Fibroblast of the aortic adventitia (primary cell): ENCODE results near the gene GRM2. TPM values are rescaled to one million over a fixed set of nuclear protein-coding genes. Genes with fewer than 3 reads are reported as not detected.

ENCODE experiments used
- DNase-seq: peaks from one replicate; pipeline ENCODE4 v3.0.0-alpha.2; 2010; ENCODE audit warnings: low read depth
- H3K4me3 ChIP-seq: 2 replicates; pipeline ENCODE4 v1.5.1; 2011; ENCODE audit warnings: low read depth, mild to moderate bottlenecking, control low read depth, low read length, moderate library complexity
- total RNA-seq: library from RNA; depleted of rRNA; stranded (reverse); fragments of >200 nt; gene quantifications from 2 replicates; pipeline ENCODE4 v1.2.3, GENCODE V29; 2012; ENCODE audit warnings: low replicate concordance
- TF ChIP-seq, protein P1 (sequence below): IDR thresholded peaks from 2 replicates; pipeline ENCODE4 v1.5.1; 2011; ENCODE audit warnings: mild to moderate bottlenecking, low read length, control low read depth, inconsistent platforms; ENCODE audit not compliant: insufficient read depth

The GRM2 gene
- total RNA-seq, 1 donor, result under 0.01 TPM

DNA sequence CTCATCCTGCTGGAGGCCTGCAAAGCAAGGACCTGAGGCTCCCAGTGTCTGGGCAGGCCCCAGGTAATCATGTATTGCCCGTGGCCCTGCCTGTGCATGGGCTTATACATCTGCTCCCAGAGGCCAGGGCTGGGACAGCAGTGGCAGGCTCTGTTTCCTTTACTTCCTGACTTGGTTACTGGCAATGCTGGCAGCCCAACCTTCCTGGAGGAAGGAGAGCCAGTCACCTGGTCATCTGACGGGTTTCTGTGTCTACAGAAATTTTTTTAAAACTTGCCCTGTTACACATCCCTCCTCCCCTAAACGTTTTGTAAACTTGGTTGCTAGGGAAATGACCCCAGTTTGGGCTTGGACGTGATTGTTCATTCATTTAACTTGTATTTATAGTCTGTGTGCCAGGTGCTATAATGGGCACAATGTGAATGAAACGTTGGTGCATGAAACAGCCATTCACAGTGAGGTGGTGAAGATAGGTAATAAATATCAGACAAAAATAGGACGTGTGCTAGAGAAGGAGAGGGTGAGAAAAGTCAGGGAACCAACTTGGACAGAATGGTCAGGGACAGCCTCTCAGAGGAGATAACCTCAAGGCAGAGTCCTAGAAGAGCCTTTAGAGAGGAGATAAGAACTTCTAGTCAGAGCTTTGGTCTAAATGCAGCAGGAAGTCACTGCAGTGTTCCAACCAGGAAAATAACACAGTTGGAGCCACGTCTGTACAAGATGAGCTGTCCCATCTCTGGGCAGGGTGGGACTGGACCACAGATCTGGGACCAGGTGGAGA is 21.7 kb upstream of the GRM2 start:
- no peak overlapping the region for H3K4me3 ChIP-seq
- TF ChIP-seq, protein P1, sequence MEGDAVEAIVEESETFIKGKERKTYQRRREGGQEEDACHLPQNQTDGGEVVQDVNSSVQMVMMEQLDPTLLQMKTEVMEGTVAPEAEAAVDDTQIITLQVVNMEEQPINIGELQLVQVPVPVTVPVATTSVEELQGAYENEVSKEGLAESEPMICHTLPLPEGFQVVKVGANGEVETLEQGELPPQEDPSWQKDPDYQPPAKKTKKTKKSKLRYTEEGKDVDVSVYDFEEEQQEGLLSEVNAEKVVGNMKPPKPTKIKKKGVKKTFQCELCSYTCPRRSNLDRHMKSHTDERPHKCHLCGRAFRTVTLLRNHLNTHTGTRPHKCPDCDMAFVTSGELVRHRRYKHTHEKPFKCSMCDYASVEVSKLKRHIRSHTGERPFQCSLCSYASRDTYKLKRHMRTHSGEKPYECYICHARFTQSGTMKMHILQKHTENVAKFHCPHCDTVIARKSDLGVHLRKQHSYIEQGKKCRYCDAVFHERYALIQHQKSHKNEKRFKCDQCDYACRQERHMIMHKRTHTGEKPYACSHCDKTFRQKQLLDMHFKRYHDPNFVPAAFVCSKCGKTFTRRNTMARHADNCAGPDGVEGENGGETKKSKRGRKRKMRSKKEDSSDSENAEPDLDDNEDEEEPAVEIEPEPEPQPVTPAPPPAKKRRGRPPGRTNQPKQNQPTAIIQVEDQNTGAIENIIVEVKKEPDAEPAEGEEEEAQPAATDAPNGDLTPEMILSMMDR, result no peak
- DNase-seq, result no peak

GRCh38 chr3:51686056-51686455 is 20.8 kb upstream of the GRM2 start:
- DNase-seq, result no peak
- TF ChIP-seq, protein P1, result no peak
- H3K4me3 ChIP-seq, result no peak overlapping the region

DNA sequence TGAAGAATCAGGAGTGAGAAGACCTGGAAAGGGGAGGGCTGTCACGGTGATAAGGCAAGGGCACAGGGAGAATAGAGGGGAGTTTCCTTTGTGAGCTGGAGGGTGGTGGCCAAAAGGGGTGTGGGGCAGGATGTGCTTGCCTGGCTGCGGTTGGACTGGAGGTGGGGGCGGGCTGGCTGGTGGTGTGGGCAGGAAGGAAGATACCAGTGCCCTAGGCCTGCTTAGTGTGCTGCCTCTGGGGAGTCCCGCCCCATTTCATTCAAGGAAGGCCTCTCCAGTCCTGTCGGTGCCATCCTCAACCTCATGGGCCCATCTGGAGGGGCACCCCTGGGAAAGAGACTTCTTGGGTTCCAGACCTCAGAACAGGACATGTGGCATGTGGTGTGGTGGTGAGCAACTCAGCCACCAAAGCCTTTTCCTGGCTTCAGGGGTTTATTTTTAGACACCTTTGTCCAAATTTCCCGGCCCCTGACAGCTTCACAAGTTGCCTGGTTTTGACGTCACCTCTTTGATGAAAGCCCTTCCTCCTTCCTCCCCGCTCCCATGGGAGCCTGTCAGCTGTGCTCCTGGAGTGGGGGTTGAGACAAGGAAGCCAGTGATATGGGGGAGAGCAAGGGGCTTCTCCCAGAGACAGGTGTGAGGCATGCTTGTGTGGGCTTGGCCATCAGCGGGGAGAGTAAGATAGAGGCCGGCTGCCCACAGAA is 20.2 kb upstream of the GRM2 start:
- H3K4me3 ChIP-seq, result no peak overlapping the region
- TF ChIP-seq, protein P1, result no peak
- peak; percentile 24 for DNase-seq

DNA sequence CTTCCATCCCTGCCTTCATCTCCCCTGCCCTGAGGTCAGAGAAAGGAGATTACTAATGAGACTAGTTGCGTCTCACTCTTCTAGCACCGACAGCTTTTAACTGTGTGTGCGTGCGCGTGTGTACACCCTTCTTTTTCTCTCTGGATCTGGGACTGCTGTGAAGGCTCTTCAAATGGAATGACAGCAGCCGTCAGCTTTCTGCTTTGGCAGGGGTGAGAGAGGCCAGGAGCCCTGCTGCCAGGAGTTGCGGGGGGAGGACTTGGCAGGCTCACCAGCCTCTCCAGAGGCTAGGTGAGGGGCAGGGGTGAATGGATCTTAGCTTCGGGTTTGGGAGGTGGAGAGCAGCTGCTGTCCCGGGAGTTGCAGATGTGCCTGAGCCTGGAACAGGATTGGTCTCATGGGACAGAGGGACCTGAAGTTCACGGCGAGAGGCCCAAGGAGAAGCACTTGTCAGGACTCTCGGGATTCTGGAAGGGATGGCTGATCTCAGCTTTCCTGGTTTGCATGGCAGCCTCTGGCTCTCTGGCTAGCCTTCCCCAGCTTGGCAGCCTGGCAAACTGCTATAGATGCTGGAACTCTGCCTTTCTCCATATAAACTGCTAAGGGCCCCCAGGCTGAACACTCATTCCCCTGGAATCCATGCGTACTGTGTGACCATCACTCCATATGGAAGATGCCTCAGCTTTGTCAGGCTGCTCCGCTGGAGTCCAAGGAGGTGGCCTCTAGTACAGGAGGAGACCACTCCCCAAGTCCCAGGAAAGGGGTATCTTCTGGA is 19.2 kb upstream of the GRM2 start:
- H3K4me3 ChIP-seq, result no peak overlapping the region
- TF ChIP-seq, protein P1, result no peak
- no peak for DNase-seq

GRCh38 chr3:51688206-51688600 is 18.7 kb upstream of the GRM2 start:
- TF ChIP-seq, protein P1, result no peak
- H3K4me3 ChIP-seq, result no peak overlapping the region
- DNase-seq, result no peak

GRCh38 chr3:51691021-51691420 is 15.8 kb upstream of the GRM2 start:
- TF ChIP-seq, protein P1, result no peak
- no peak overlapping the region for H3K4me3 ChIP-seq
- no peak for DNase-seq
